Glomerular visceral epithelial cell (primary cell): ENCODE measurements around the gene EPM2A.
"Not testable (repeated sequence)": the region's sequence is repeated elsewhere in the genome, so short reads cannot be mapped to it uniquely, and the experiment has no call there.

Experiments used
- DNase-seq: peaks from one replicate; pipeline ENCODE4 v3.0.0-alpha.2; 2016; ENCODE audit errors: extremely low spot score

Gene EPM2A

GRCh38 chr6:145735356-145736165, at the start of gene EPM2A:
EPM2A (minus strand) TSS chr6:145735520; CDS start chr6:145735498, 22 bp downstream.
- DNase-seq, result peak; percentile 85

GRCh38 chr6:145784683-145785082, 49.4 kb upstream of the EPM2A start:
- no peak for DNase-seq

- DNase-seq, result no peak
Measured at GRCh38 chr6:145783796-145784195, 48.5 kb upstream of the EPM2A start.

- no peak for DNase-seq
Measured at GRCh38 chr6:145772846-145773245, 37.5 kb upstream of the EPM2A start.

- no peak for DNase-seq
Measured at GRCh38 chr6:145765449-145765848, 30.1 kb upstream of the EPM2A start.

- no peak for DNase-seq
Measured at GRCh38 chr6:145763742-145764141, 28.4 kb upstream of the EPM2A start.

- DNase-seq, result no peak
Measured at GRCh38 chr6:145761584-145761983, 26.3 kb upstream of the EPM2A start.

- no peak for DNase-seq
Measured at GRCh38 chr6:145758113-145758512, 22.8 kb upstream of the EPM2A start.

GRCh38 chr6:145756170-145756662, 20.9 kb upstream of the EPM2A start:
- peak; percentile 82 for DNase-seq

- DNase-seq, result no peak
Measured at GRCh38 chr6:145755682-145756081, 20.4 kb upstream of the EPM2A start.

GRCh38 chr6:145752638-145753037, 17.3 kb upstream of the EPM2A start:
- no peak for DNase-seq

GRCh38 chr6:145749632-145750031, 14.3 kb upstream of the EPM2A start:
- peak; percentile 30 for DNase-seq

GRCh38 chr6:145745861-145746260, 10.5 kb upstream of the EPM2A start:
- DNase-seq, result no peak

- DNase-seq, result no peak
Measured at GRCh38 chr6:145744619-145745018, 9.3 kb upstream of the EPM2A start.

GRCh38 chr6:145743332-145743731, 8.0 kb upstream of the EPM2A start:
- DNase-seq, result no peak

- not testable (repeated sequence) for DNase-seq
Measured at GRCh38 chr6:145742472-145742871, 7.2 kb upstream of the EPM2A start.

- DNase-seq, result not testable (repeated sequence)
Measured at GRCh38 chr6:145739685-145740084, 4.4 kb upstream of the EPM2A start.

- DNase-seq, result no peak
Measured at GRCh38 chr6:145738265-145738664, 2.9 kb upstream of the EPM2A start.

GRCh38 chr6:145736661-145737144, 1.4 kb upstream of the EPM2A start:
- peak; percentile 15 for DNase-seq

GRCh38 chr6:145734486-145735355, 599 bp downstream of the EPM2A start:
- DNase-seq, result peak; percentile 93

GRCh38 chr6:145733810-145734209, 1.5 kb downstream of the EPM2A start:
- DNase-seq, result no peak

- no peak for DNase-seq
Measured at GRCh38 chr6:145733207-145733606, 2.1 kb downstream of the EPM2A start.
